GM06990 (cell line): Measurements from ENCODE around the gene PGBD5.

Source experiments
- DNase-seq: peaks from one replicate; pipeline ENCODE4 v3.0.0-alpha.2; 2011; ENCODE audit not compliant: insufficient read length; ENCODE audit errors: extremely low read depth
- H3K27me3 ChIP-seq: replicated peaks from 2 replicates; pipeline ENCODE4 v1.6.0; 2011; ENCODE audit warnings: low read length; ENCODE audit not compliant: control insufficient read depth, insufficient read depth
- H3K36me3 ChIP-seq: 2 replicates; pipeline ENCODE4 v1.5.1; 2011; ENCODE audit warnings: low read length; ENCODE audit not compliant: control insufficient read depth, insufficient read depth
- H3K4me3 ChIP-seq: replicated peaks from 2 replicates; pipeline ENCODE4 v1.5.1; 2011; ENCODE audit warnings: low read depth, mild to moderate bottlenecking, control low read depth, low read length
- CTCF ChIP-seq: IDR thresholded peaks from 2 replicates; pipeline ENCODE4 v1.5.1; 2011; ENCODE audit warnings: low read length, control low read depth, mild to moderate bottlenecking, inconsistent platforms; ENCODE audit not compliant: insufficient read depth, poor library complexity, severe bottlenecking

PGBD5 gene

GRCh38 chr1:230301322-230301721 lies 124.8 kb downstream of the PGBD5 start:
- no peak for TF ChIP-seq CTCF
- no peaks in the 10 kb centered on the region; the same call in 1 of the 2 replicates for H3K27me3 ChIP-seq
- no peak for DNase-seq
- H3K4me3 ChIP-seq: no peak overlapping the region
- H3K36me3 ChIP-seq: no peaks in the 10 kb centered on the region

- no peaks in the 10 kb centered on the region; the same call in 1 of the 2 replicates for H3K27me3 ChIP-seq
- no peak for TF ChIP-seq CTCF
- no peak for DNase-seq
- H3K4me3 ChIP-seq: no peak overlapping the region
- no peaks in the 10 kb centered on the region for H3K36me3 ChIP-seq
Measured at GRCh38 chr1:230300322-230301301, 125.5 kb downstream of the PGBD5 start.

- no peak for TF ChIP-seq CTCF
- DNase-seq: no peak
- H3K4me3 ChIP-seq: no peak overlapping the region
Measured at GRCh38 chr1:230299191-230300006, 126.7 kb downstream of the PGBD5 start.

DNA sequence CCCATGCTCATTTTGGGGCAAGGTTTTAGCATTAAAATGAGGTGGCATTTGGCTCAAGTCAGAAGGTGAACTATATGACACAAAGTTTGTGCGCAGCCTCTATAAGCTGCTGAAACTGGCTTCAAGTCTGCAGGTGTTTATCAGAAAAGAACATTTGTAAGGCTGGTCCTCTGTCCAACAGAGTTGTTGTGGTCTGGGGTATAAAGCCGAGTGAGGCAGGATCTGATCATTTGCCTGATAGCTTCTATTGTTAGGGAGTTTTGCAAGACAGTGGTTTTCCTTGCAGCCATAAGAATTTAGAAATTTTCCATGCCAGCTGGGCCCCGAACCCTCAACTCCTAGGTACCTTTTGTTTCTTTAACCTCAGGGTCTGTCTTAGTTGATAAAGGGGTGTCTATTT lies 130.8 kb downstream of the PGBD5 start:
- no peak for TF ChIP-seq CTCF
- no peak for DNase-seq

More at GRCh38 chr1:230299191-230300006, 126.7 kb downstream of the PGBD5 start:
- Histone ChIP-seq H3K27me3 (no peaks in the 10 kb centered on the region; the same call in 1 of the 2 replicates), H3K36me3 (no peaks in the 10 kb centered on the region)

DNA sequence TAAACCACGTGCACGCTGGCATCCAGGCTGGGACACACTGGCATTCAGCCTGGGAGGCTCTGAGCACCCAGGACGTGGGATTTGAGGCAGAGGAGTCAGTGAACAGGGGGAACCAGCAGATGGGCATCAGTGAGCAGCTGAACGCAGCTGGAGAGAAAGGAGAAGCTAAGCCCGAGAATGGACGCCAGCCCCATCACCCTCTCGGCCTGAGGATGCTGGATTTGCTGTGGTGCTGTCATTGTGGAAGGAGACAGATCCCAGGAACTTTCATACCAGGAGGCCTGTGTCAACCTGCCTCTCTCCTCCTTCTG lies 132.8 kb downstream of the PGBD5 start:
- Histone ChIP-seq H3K27me3 (peaks cover 2% of the 10 kb centered on the region), H3K36me3 (no peaks in the 10 kb centered on the region), H3K4me3 (no peak overlapping the region)
- no peak for DNase-seq
- no peak for TF ChIP-seq CTCF

More for the DNA sequence above, 130.8 kb downstream of the PGBD5 start:
- Histone ChIP-seq H3K27me3 (peaks cover 2% of the 10 kb centered on the region), H3K4me3 (no peak overlapping the region), H3K36me3 (no peaks in the 10 kb centered on the region)
